HCT116 (cell line): ENCODE data around the gene EMP1. TPM values are rescaled to one million over a fixed set of nuclear protein-coding genes. Genes with fewer than 3 reads are reported as not detected.
A peak's percentile ranks its signal among the peaks of the same experiment; 100 is the strongest.

Source experiments
- ATAC-seq: fragments of 200-7000 bp; cut with Tn5 transposase; 2 replicates; pipeline ENCODE4 v1.9.1; 2020; ENCODE audit warnings: mild to moderate bottlenecking, moderate library complexity
- BruUV-seq: library from RNA; stranded (reverse); fragments of 400-500 nt; replicated peaks from 2 replicates; lab custom pipeline; 2021; lab: Mats Ljungman, UMichigan
- CTCF ChIA-PET: fragments of 300-600 bp; sonication (Branson Sonifier 250); formaldehyde crosslinking; loops from one replicate; lab custom pipeline; 2021; ENCODE audit warnings: antibody characterized with exemption; lab: Charles Lee
- POLR2A ChIA-PET: fragments of 300-600, 350-600 bp; sonication (Branson Sonifier 250); formaldehyde crosslinking; loops from one replicate; lab custom pipeline; 2021; ENCODE audit warnings: antibody characterized with exemption; lab: Charles Lee
- RAD21 ChIA-PET, 2 experiments: fragments of 300-600 bp; sonication (Branson Sonifier 250); formaldehyde crosslinking; loops; one replicate each; lab custom pipeline; 2023; ENCODE audit warnings: low total read pairs in 2 of 2; ENCODE audit not compliant: uncharacterized antibody in 2 of 2, unreplicated experiment in 2 of 2, low non-redundant PET in 1 of 2; lab: Charles Lee
- DNase-seq: peaks from one replicate; pipeline ENCODE4 v3.0.0-alpha.2; 2010; ENCODE audit warnings: low read depth, low spot score
- H2AFZ ChIP-seq: fragments of 200-600 bp; shearing (Covaris generic), sonication (generic); 2 replicates; pipeline ENCODE4 v1.6.1; 2017; ENCODE audit warnings: low read depth, mixed run types, mixed read lengths, antibody characterized with exemption, low read length; ENCODE audit not compliant: poor library complexity, severe bottlenecking
- H3K27ac ChIP-seq: 2 replicates; pipeline ENCODE4 v1.5.1; 2012; ENCODE audit warnings: low read depth, low read length
- H3K27me3 ChIP-seq: fragments of 200-600 bp; sonication (generic); 2 replicates; pipeline ENCODE4 v1.6.1; 2016; ENCODE audit warnings: mixed run types, low read length, mixed read lengths; ENCODE audit not compliant: insufficient read depth
- H3K36me3 ChIP-seq, 2 experiments: fragments of 200-500 bp in 1 of 2; fragments of 200-600 bp in 1 of 2; sonication (Bioruptor generic) in 1 of 2; sonication (generic) in 1 of 2; 2 replicates each; pipeline versions ENCODE4 v1.5.1 to v1.6.1; 2014 to 2016; ENCODE audit warnings: low read length in 2 of 2, inconsistent platforms in 1 of 2, mixed read lengths in 1 of 2, mixed run types in 1 of 2; ENCODE audit not compliant: insufficient read depth in 2 of 2, control insufficient read depth in 1 of 2
- H3K4me1 ChIP-seq, 2 experiments: fragments of 200-600 bp in 1 of 2; sonication (generic) in 1 of 2; 2 replicates each; pipeline versions ENCODE4 v1.5.1 to v1.6.1; 2012 to 2017; ENCODE audit warnings: low read length in 2 of 2, inconsistent platforms in 1 of 2, mild to moderate bottlenecking in 1 of 2, mixed read lengths in 1 of 2, mixed run types in 1 of 2, moderate library complexity in 1 of 2; ENCODE audit not compliant: insufficient read depth in 2 of 2, control insufficient read depth in 1 of 2
- H3K4me2 ChIP-seq: fragments of 200-600 bp; sonication (generic); 2 replicates; pipeline ENCODE4 v1.6.1; 2017; ENCODE audit warnings: mixed run types, low read length, mixed read lengths
- H3K4me3 ChIP-seq, 2 experiments: fragments of 200-600 bp in 1 of 2; sonication (generic) in 1 of 2; replicated peaks in 1 of 2; 2 replicates each; pipeline ENCODE4 v1.5.1; 2011 to 2016; ENCODE audit warnings: low read length in 2 of 2, control low read depth in 1 of 2, low read depth in 1 of 2, mild to moderate bottlenecking in 1 of 2, mixed read lengths in 1 of 2, mixed run types in 1 of 2
- H3K79me2 ChIP-seq: fragments of 200-600 bp; sonication (generic); 2 replicates; pipeline ENCODE4 v1.6.1; 2017; ENCODE audit warnings: mild to moderate bottlenecking, mixed run types, low read length, moderate library complexity, mixed read lengths; ENCODE audit not compliant: insufficient read depth
- H3K9ac ChIP-seq: fragments of 200-600 bp; sonication (generic); 2 replicates; pipeline ENCODE4 v1.6.1; 2016; ENCODE audit warnings: low read length, mixed read lengths
- H3K9me2 ChIP-seq: fragments of 200-600 bp; sonication (generic), shearing (Covaris generic); 2 replicates; pipeline ENCODE4 v1.6.1; 2017; ENCODE audit warnings: mixed run types, mild to moderate bottlenecking, moderate library complexity; ENCODE audit not compliant: insufficient read depth
- H3K9me3 ChIP-seq, 2 experiments: fragments of 200-500 bp in 1 of 2; fragments of 200-600 bp in 1 of 2; sonication (Bioruptor generic) in 1 of 2; sonication (generic) in 1 of 2; 2 replicates each; pipeline ENCODE4 v1.6.1; 2014 to 2017; ENCODE audit warnings: low read length in 2 of 2, mixed read lengths in 2 of 2, inconsistent platforms in 1 of 2, low read depth in 1 of 2, mild to moderate bottlenecking in 1 of 2, mixed run types in 1 of 2, moderate library complexity in 1 of 2; ENCODE audit not compliant: control insufficient read depth in 1 of 2, insufficient read depth in 1 of 2
- H4K20me1 ChIP-seq: fragments of 200-600 bp; sonication (generic), shearing (Covaris generic); 2 replicates; pipeline ENCODE4 v1.6.1; 2017; ENCODE audit warnings: mixed run types, mild to moderate bottlenecking, moderate library complexity; ENCODE audit not compliant: insufficient read depth
- CEBPB ChIP-seq: IDR thresholded peaks from 2 replicates; pipeline ENCODE4 v1.6.1; 2012; ENCODE audit warnings: low read depth
- EGR1 ChIP-seq: IDR thresholded peaks from 2 replicates; pipeline ENCODE4 v1.6.1; 2012; ENCODE audit warnings: low read depth
- ELF1 ChIP-seq: IDR thresholded peaks from 2 replicates; pipeline ENCODE4 v1.6.1; 2012; ENCODE audit warnings: low read depth, borderline replicate concordance
- FOSL1 ChIP-seq: IDR thresholded peaks from 2 replicates; pipeline ENCODE4 v1.6.1; 2012; ENCODE audit warnings: low read depth
- POLR2AphosphoS5 ChIP-seq: IDR thresholded peaks from 2 replicates; pipeline ENCODE4 v1.6.1; 2011; ENCODE audit warnings: mild to moderate bottlenecking, low read depth, low read length, moderate library complexity
- SP1 ChIP-seq: IDR thresholded peaks from 2 replicates; pipeline ENCODE4 v1.6.1; 2012; ENCODE audit warnings: low read depth
- TCF7L2 ChIP-seq: IDR thresholded peaks from 2 replicates; pipeline ENCODE4 v1.7.0; 2011; ENCODE audit warnings: borderline replicate concordance, inconsistent platforms; ENCODE audit not compliant: insufficient read depth, insufficient read length; ENCODE audit errors: extremely low read depth
- YY1 ChIP-seq: IDR thresholded peaks from 2 replicates; pipeline ENCODE4 v1.6.1; 2011; ENCODE audit warnings: low read length, low read depth, moderate library complexity, mild to moderate bottlenecking; ENCODE audit not compliant: insufficient replicate concordance; ENCODE audit errors: extremely low read depth
- ZFX ChIP-seq: fragments of 450-650 bp; IDR thresholded peaks from 2 replicates; pipeline ENCODE4 v1.6.1; 2017
- intact Hi-C: fragments of 100-400 bp; cut with micrococcal nuclease; formaldehyde crosslinking; loops from 2 replicates; pipeline ENCODE4 v1.10.0; 2022
- total RNA-seq: library from RNA; stranded (reverse); gene quantifications from one replicate; pipeline ENCODE4 v1.2.1, GENCODE V29; 2021; ENCODE audit not compliant: unreplicated experiment
- TF ChIP-seq, protein P1 (sequence below): IDR thresholded peaks from 2 replicates; pipeline ENCODE4 v1.6.1; 2012; ENCODE audit warnings: low read depth
- TF ChIP-seq, protein P2 (sequence below): IDR thresholded peaks from 2 replicates; pipeline ENCODE4 v1.6.1; 2012
- TF ChIP-seq, protein P3 (sequence below): IDR thresholded peaks from 2 replicates; pipeline ENCODE4 v1.6.1; 2011; ENCODE audit warnings: mild to moderate bottlenecking, low read length, moderate library complexity; ENCODE audit not compliant: insufficient replicate concordance; ENCODE audit errors: extremely low read depth
- TF ChIP-seq, protein P4 (sequence below): IDR thresholded peaks from 2 replicates; pipeline ENCODE4 v1.6.1; 2012

Gene EMP1
- total RNA-seq, 1 experiment from 2014 or later = 110 TPM

DNA sequence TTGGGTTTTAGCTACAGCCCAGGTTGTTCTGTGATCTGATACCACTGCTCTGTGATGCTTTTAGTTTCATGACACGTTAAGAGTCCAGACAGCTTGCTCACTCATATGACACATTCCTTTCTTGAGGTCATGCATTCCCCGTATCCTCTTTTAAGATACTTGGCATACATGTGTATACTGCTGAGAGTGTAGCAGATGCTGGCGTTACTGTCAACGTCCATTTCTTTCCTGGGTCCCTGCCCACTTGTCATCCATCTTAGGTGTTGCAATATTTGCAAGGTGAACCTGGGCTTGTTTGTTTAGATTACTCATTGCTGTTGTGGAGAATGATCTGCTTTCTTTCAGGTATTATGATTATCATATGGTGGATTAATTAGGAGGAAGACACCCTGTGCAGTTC, 9.1 kb upstream of the EMP1 start:
- no peak overlapping the region for H3K27ac ChIP-seq
- DNase-seq (no peak), ATAC-seq (0 out of 2 replicates have a peak, but pooled peaks have one; percentile 30)
- intact Hi-C loops = no loop called here
- POLR2A ChIA-PET = no interaction called here
- H3K4me3 ChIP-seq = no peak overlapping the region
- no peaks in the 10 kb centered on the region for H3K36me3 ChIP-seq
- H3K27me3 ChIP-seq = no peaks in the 10 kb centered on the region
- H3K9me3 ChIP-seq = no peaks in the 10 kb centered on the region
- no peaks in the 10 kb centered on the region for H4K20me1 ChIP-seq
- CTCF ChIA-PET = no interaction called here
- no peaks in the 10 kb centered on the region for H3K9me2 ChIP-seq
- TF ChIP-seq, protein P1, sequence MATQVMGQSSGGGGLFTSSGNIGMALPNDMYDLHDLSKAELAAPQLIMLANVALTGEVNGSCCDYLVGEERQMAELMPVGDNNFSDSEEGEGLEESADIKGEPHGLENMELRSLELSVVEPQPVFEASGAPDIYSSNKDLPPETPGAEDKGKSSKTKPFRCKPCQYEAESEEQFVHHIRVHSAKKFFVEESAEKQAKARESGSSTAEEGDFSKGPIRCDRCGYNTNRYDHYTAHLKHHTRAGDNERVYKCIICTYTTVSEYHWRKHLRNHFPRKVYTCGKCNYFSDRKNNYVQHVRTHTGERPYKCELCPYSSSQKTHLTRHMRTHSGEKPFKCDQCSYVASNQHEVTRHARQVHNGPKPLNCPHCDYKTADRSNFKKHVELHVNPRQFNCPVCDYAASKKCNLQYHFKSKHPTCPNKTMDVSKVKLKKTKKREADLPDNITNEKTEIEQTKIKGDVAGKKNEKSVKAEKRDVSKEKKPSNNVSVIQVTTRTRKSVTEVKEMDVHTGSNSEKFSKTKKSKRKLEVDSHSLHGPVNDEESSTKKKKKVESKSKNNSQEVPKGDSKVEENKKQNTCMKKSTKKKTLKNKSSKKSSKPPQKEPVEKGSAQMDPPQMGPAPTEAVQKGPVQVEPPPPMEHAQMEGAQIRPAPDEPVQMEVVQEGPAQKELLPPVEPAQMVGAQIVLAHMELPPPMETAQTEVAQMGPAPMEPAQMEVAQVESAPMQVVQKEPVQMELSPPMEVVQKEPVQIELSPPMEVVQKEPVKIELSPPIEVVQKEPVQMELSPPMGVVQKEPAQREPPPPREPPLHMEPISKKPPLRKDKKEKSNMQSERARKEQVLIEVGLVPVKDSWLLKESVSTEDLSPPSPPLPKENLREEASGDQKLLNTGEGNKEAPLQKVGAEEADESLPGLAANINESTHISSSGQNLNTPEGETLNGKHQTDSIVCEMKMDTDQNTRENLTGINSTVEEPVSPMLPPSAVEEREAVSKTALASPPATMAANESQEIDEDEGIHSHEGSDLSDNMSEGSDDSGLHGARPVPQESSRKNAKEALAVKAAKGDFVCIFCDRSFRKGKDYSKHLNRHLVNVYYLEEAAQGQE = no peak
- TF ChIP-seq SP1 (no peak), CEBPB (0 out of 2 replicates have a peak, but pooled peaks have one; percentile 27)
- RAD21 ChIA-PET = no interaction called here
- no peak overlapping the region for H2AFZ ChIP-seq
- no peaks in the 10 kb centered on the region for H3K79me2 ChIP-seq
- H3K9ac ChIP-seq = no peak overlapping the region
- H3K4me1 ChIP-seq = peaks cover 2 to 47% of the 10 kb centered on the region in 2 experiments; a peak in 2 of 4 replicates
- BruUV-seq = no TSS peak
- peak overlapping the region; percentile 36 for H3K4me2 ChIP-seq

DNA sequence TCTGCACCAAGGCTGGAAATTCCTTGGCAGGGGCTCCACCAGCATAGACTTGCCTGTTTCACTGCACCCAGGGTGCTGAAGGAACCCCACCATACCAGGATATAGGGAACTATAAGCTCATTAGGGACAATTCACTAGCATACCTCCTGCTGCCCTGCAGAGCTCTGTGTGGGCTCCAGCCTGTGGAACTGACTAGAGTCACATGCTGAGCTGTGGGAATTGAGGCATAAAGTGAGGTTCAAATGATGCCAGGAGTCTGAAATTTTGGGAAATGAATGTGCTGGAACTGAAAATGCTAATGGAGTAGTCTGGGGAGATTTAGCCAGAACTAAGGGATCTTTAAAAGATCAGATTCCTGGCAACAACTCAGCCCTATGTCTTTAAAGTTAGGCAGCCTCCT, 7.3 kb upstream of the EMP1 start:
- TF ChIP-seq YY1 (no peak), ELF1 (no peak), FOSL1 (no peak), POLR2AphosphoS5 (no peak), EGR1 (no peak), TCF7L2 (no peak), ZFX (no peak)
- TF ChIP-seq, protein P2, sequence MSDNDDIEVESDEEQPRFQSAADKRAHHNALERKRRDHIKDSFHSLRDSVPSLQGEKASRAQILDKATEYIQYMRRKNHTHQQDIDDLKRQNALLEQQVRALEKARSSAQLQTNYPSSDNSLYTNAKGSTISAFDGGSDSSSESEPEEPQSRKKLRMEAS = no peak
- TF ChIP-seq, protein P3, sequence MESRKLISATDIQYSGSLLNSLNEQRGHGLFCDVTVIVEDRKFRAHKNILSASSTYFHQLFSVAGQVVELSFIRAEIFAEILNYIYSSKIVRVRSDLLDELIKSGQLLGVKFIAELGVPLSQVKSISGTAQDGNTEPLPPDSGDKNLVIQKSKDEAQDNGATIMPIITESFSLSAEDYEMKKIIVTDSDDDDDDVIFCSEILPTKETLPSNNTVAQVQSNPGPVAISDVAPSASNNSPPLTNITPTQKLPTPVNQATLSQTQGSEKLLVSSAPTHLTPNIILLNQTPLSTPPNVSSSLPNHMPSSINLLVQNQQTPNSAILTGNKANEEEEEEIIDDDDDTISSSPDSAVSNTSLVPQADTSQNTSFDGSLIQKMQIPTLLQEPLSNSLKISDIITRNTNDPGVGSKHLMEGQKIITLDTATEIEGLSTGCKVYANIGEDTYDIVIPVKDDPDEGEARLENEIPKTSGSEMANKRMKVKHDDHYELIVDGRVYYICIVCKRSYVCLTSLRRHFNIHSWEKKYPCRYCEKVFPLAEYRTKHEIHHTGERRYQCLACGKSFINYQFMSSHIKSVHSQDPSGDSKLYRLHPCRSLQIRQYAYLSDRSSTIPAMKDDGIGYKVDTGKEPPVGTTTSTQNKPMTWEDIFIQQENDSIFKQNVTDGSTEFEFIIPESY = no peak
- TF ChIP-seq, protein P4, sequence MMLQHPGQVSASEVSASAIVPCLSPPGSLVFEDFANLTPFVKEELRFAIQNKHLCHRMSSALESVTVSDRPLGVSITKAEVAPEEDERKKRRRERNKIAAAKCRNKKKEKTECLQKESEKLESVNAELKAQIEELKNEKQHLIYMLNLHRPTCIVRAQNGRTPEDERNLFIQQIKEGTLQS = no peak
- POLR2A ChIA-PET = no interaction called here

More for the DNA sequence above, 7.3 kb upstream of the EMP1 start:
- intact Hi-C loops = no loop called here
- ChIA-PET CTCF (interaction anchor here (0.6 to 1.3 kb wide), 2 partner anchors 9 to 89 kb away, joined by 3 to 4 read pairs; no protein-coding TSS in a partner anchor), RAD21 (no interaction called here)
- H3K4me3 ChIP-seq = no peak overlapping the region
- H3K9me2 ChIP-seq = no peaks in the 10 kb centered on the region
- no peak overlapping the region for H2AFZ ChIP-seq
- no peaks in the 10 kb centered on the region for H3K9me3 ChIP-seq
- no peak overlapping the region for H3K4me2 ChIP-seq
- H3K9ac ChIP-seq = no peak overlapping the region
- no peaks in the 10 kb centered on the region for H3K27me3 ChIP-seq
- no peak overlapping the region for H3K27ac ChIP-seq
- no TSS peak for BruUV-seq
- H3K36me3 ChIP-seq = no peaks in the 10 kb centered on the region
- no peaks in the 10 kb centered on the region for H3K79me2 ChIP-seq
- no peak for ATAC-seq
- H4K20me1 ChIP-seq = no peaks in the 10 kb centered on the region
- peaks cover 0 to 32% of the 10 kb centered on the region in 2 experiments; a peak in 3 of 4 replicates for H3K4me1 ChIP-seq
- no peak for DNase-seq
